H1 (cell line): Measurements from ENCODE around the gene USP30. TPM values are rescaled to one million over a fixed set of nuclear protein-coding genes. Genes with fewer than 3 reads are reported as not detected.

Source experiments
- CTCF ChIA-PET: fragments of 300-600 bp; sonication (Branson Sonifier 250); formaldehyde crosslinking; loops from one replicate; lab custom pipeline; 2021; ENCODE audit not compliant: partially characterized antibody; lab: Charles Lee
- POLR2A ChIA-PET: fragments of 300-600 bp; sonication (Branson Sonifier 250); formaldehyde crosslinking; loops from one replicate; lab custom pipeline; 2021; ENCODE audit warnings: inconsistent platforms; ENCODE audit not compliant: partially characterized antibody; lab: Charles Lee
- DNase-seq, 2 experiments: peaks; one replicate each; pipeline versions ENCODE4 v3.0.0 to v3.0.0-alpha.2; 2010 to 2022; ENCODE audit warnings: low spot score in 2 of 2, low read depth in 1 of 2, mixed read lengths in 1 of 2
- FAIRE-seq: peaks from 2 replicates; lab custom pipeline; 2011; peaks lifted over from hg19 to GRCh38; lab: Jason Lieb, UNC
- H2AFZ ChIP-seq: 2 replicates; pipeline ENCODE4 v1.8.1; 2012; ENCODE audit warnings: low read length, inconsistent platforms
- H2AK5ac ChIP-seq: 2 replicates; pipeline ENCODE4 v1.6.1; 2013; ENCODE audit warnings: low read depth, low read length
- H2BK120ac ChIP-seq: replicated peaks from 2 replicates; pipeline ENCODE3; 2013; ENCODE audit warnings: low read depth, low read length, inconsistent platforms
- H2BK12ac ChIP-seq: 2 replicates; pipeline ENCODE4 v1.6.1; 2013; ENCODE audit warnings: low read depth, low read length
- H2BK15ac ChIP-seq: 2 replicates; pipeline ENCODE4 v1.6.1; 2013; ENCODE audit warnings: low read length
- H2BK20ac ChIP-seq: 2 replicates; pipeline ENCODE4 v1.6.1; 2013; ENCODE audit warnings: low read length
- H2BK5ac ChIP-seq: 2 replicates; pipeline ENCODE4 v1.6.1; 2013; ENCODE audit warnings: low read depth, low read length
- H3K14ac ChIP-seq: 2 replicates; pipeline ENCODE4 v1.6.1; 2013; ENCODE audit warnings: inconsistent platforms; ENCODE audit not compliant: insufficient read length
- H3K18ac ChIP-seq: 2 replicates; pipeline ENCODE4 v1.6.1; 2013; ENCODE audit warnings: low read length; ENCODE audit errors: extremely low read depth
- H3K23ac ChIP-seq: 2 replicates; pipeline ENCODE4 v1.6.1; 2013; ENCODE audit warnings: inconsistent platforms; ENCODE audit not compliant: insufficient read length
- H3K23me2 ChIP-seq: 2 replicates; pipeline ENCODE4 v1.6.1; 2013; ENCODE audit warnings: low read depth, low read length
- H3K27ac ChIP-seq: 2 replicates; pipeline ENCODE4 v1.6.1; 2011; ENCODE audit warnings: low read depth, low read length, inconsistent platforms
- H3K27me3 ChIP-seq, 4 experiments: replicated peaks in 1 of 4; 1 replicate in 1 of 4; 2 replicates in 3 of 4; pipeline versions ENCODE4 v1.6.1 to v1.8.1; 2011 to 2013; ENCODE audit warnings: low read length in 3 of 4, mild to moderate bottlenecking in 3 of 4, inconsistent platforms in 2 of 4, mixed read lengths in 2 of 4, moderate library complexity in 1 of 4; ENCODE audit not compliant: control insufficient read depth in 3 of 4, insufficient read depth in 3 of 4; ENCODE audit errors: extremely low read depth in 1 of 4
- H3K36me3 ChIP-seq, 4 experiments: 2 replicates each; pipeline versions ENCODE4 v1.6.1 to v1.8.1; 2011 to 2013; ENCODE audit warnings: mild to moderate bottlenecking in 4 of 4, low read length in 3 of 4, moderate library complexity in 2 of 4, control low read depth in 1 of 4, inconsistent platforms in 1 of 4; ENCODE audit not compliant: insufficient read depth in 4 of 4, control insufficient read depth in 2 of 4
- H3K4ac ChIP-seq: replicated peaks from 2 replicates; pipeline ENCODE3; 2013; ENCODE audit warnings: low read length, low read depth, mixed read lengths, inconsistent platforms; ENCODE audit not compliant: insufficient read length
- H3K4me1 ChIP-seq, 4 experiments: replicated peaks in 1 of 4; 1 replicate in 1 of 4; 2 replicates in 3 of 4; pipeline versions ENCODE4 v1.6.1 to v1.8.1; 2011 to 2013; ENCODE audit warnings: low read length in 3 of 4, inconsistent platforms in 2 of 4, mixed read lengths in 1 of 4; ENCODE audit not compliant: insufficient read depth in 4 of 4, control insufficient read depth in 3 of 4
- H3K4me2 ChIP-seq, 2 experiments: 2 replicates each; pipeline versions ENCODE4 v1.6.1 to v1.8.1; 2011 to 2013; ENCODE audit warnings: low read depth in 2 of 2, low read length in 2 of 2, control low read depth in 1 of 2, inconsistent platforms in 1 of 2, mild to moderate bottlenecking in 1 of 2; ENCODE audit not compliant: insufficient read depth in 1 of 2
- H3K4me3 ChIP-seq, 4 experiments: fragments of 200-600, 300-600 bp in 1 of 4; sonication (generic), shearing (Covaris generic), sonication (Bioruptor Twin) in 1 of 4; 2 replicates each; pipeline versions ENCODE4 v1.5.1 to v1.8.1; 2011 to 2016; ENCODE audit warnings: low read length in 4 of 4, low read depth in 3 of 4, control low read depth in 2 of 4, inconsistent platforms in 2 of 4, mild to moderate bottlenecking in 2 of 4, mixed read lengths in 1 of 4, moderate library complexity in 1 of 4; ENCODE audit not compliant: insufficient read depth in 2 of 4; ENCODE audit errors: extremely low read depth in 1 of 4
- H3K56ac ChIP-seq: replicated peaks from 2 replicates; pipeline ENCODE3; 2013; ENCODE audit warnings: low read depth, mild to moderate bottlenecking, mixed read lengths, low read length, inconsistent platforms; ENCODE audit not compliant: insufficient read length
- H3K79me1 ChIP-seq: 2 replicates; pipeline ENCODE4 v1.6.1; 2013; ENCODE audit warnings: low read depth, low read length, control low read depth
- H3K79me2 ChIP-seq, 2 experiments: 2 replicates each; pipeline versions ENCODE4 v1.6.1 to v1.8.1; 2012 to 2013; ENCODE audit warnings: low read length in 2 of 2, mild to moderate bottlenecking in 2 of 2, inconsistent platforms in 1 of 2; ENCODE audit not compliant: insufficient read depth in 2 of 2, control insufficient read depth in 1 of 2
- H3K9ac ChIP-seq, 4 experiments: replicated peaks in 1 of 4; 1 replicate in 1 of 4; 2 replicates in 3 of 4; pipeline versions ENCODE4 v1.6.1 to v1.8.1; 2011 to 2013; ENCODE audit warnings: low read depth in 3 of 4, low read length in 3 of 4, control low read depth in 2 of 4, mild to moderate bottlenecking in 2 of 4, moderate library complexity in 2 of 4, inconsistent platforms in 1 of 4; ENCODE audit errors: extremely low read depth in 1 of 4
- H3K9me3 ChIP-seq, 2 experiments: 2 replicates each; pipeline versions ENCODE4 v1.6.1 to v1.8.1; 2012 to 2013; ENCODE audit warnings: mild to moderate bottlenecking in 2 of 2, moderate library complexity in 2 of 2, control low read depth in 1 of 2, inconsistent platforms in 1 of 2, low read depth in 1 of 2, low read length in 1 of 2, mixed read lengths in 1 of 2; ENCODE audit not compliant: insufficient read depth in 2 of 2
- H4K20me1 ChIP-seq, 2 experiments: replicated peaks in 1 of 2; 2 replicates each; pipeline versions ENCODE3 to v1.8.1; 2011 to 2013; ENCODE audit warnings: inconsistent platforms in 2 of 2, low read length in 2 of 2, mild to moderate bottlenecking in 1 of 2; ENCODE audit not compliant: insufficient read depth in 2 of 2, control insufficient read depth in 1 of 2
- H4K5ac ChIP-seq: 2 replicates; pipeline ENCODE4 v1.6.1; 2013; ENCODE audit warnings: low read length, low read depth, mixed read lengths, inconsistent platforms; ENCODE audit not compliant: insufficient read length
- H4K8ac ChIP-seq: 2 replicates; pipeline ENCODE4 v1.8.0; 2013; ENCODE audit warnings: mild to moderate bottlenecking, moderate library complexity, low read length, inconsistent platforms; ENCODE audit not compliant: insufficient read depth; ENCODE audit errors: extremely low read depth
- H4K91ac ChIP-seq: replicated peaks from 2 replicates; pipeline ENCODE3; 2013; ENCODE audit warnings: low read length, mixed read lengths, inconsistent platforms; ENCODE audit not compliant: insufficient read length
- CBX5 ChIP-seq: fragments of 300-800, 300-1000 bp; sonication (generic); IDR thresholded peaks from 2 replicates; pipeline ENCODE4 v1.7.1; 2016; ENCODE audit warnings: antibody characterized with exemption, low read length, low read depth
- EGR1 ChIP-seq: IDR thresholded peaks from 2 replicates; pipeline ENCODE4 v1.6.1; 2011; ENCODE audit warnings: low read depth, low read length, borderline replicate concordance
- JUN ChIP-seq: IDR thresholded peaks from 2 replicates; pipeline ENCODE4 v1.6.1; 2011; ENCODE audit warnings: low read depth, mild to moderate bottlenecking, improper control_type of control experiment, low read length
- KDM4A ChIP-seq: IDR thresholded peaks from one replicate; pipeline ENCODE4 v1.7.1; 2012; ENCODE audit warnings: low read depth, mild to moderate bottlenecking, moderate library complexity, low read length, inconsistent platforms; ENCODE audit not compliant: severe bottlenecking
- MAFK ChIP-seq: IDR thresholded peaks from 2 replicates; pipeline ENCODE4 v1.6.1; 2012; ENCODE audit warnings: low read depth, mild to moderate bottlenecking, improper control_type of control experiment, low read length
- NRF1 ChIP-seq: IDR thresholded peaks from 2 replicates; pipeline ENCODE4 v1.6.1; 2011; ENCODE audit warnings: mild to moderate bottlenecking, low read depth, low read length, improper control_type of control experiment
- POU5F1 ChIP-seq: IDR thresholded peaks from 2 replicates; pipeline ENCODE4 v1.6.1; 2011; ENCODE audit warnings: low read depth, mild to moderate bottlenecking, low read length, moderate library complexity
- RAD21 ChIP-seq, 2 experiments: IDR thresholded peaks in 1 of 2; conservative IDR thresholded peaks in 1 of 2; 2 replicates each; pipeline ENCODE4 v1.6.1; 2011; ENCODE audit warnings: low read depth in 2 of 2, low read length in 2 of 2, improper control_type of control experiment in 1 of 2, inconsistent platforms in 1 of 2, mild to moderate bottlenecking in 1 of 2, moderate library complexity in 1 of 2
- RNF2 ChIP-seq: fragments of 200-900, 300-1000 bp; sonication (generic); IDR thresholded peaks from 2 replicates; pipeline ENCODE4 v1.7.1; 2016; ENCODE audit warnings: borderline replicate concordance, low read depth, mild to moderate bottlenecking, antibody characterized with exemption, low read length; ENCODE audit not compliant: poor library complexity, severe bottlenecking; ENCODE audit errors: missing control alignments
- SAP30 ChIP-seq: fragments of 300-600 bp; sonication (generic); IDR thresholded peaks from 2 replicates; pipeline ENCODE4 v1.7.1; 2012; ENCODE audit warnings: low read length, moderate library complexity, mild to moderate bottlenecking, inconsistent platforms; ENCODE audit not compliant: insufficient read depth, insufficient replicate concordance
- TEAD4 ChIP-seq: IDR thresholded peaks from 2 replicates; pipeline ENCODE4 v1.6.1; 2012; ENCODE audit warnings: low read depth, low read length, inconsistent platforms, mixed read lengths
- WGBS, 2 experiments: shearing (Covaris generic) in 1 of 2; methylation state at CpG; one replicate each; pipeline versions ENCODE4 v1.1.6 to v1.1.7; 2013 to 2015; ENCODE audit warnings: low lambda C conversion rate in 2 of 2, mixed read lengths in 2 of 2, inconsistent platforms in 1 of 2, low coverage in 1 of 2, missing lambda C conversion rate in 1 of 2; ENCODE audit not compliant: insufficient replicate concordance in 2 of 2, insufficient coverage in 1 of 2, insufficient read length in 1 of 2; ENCODE audit errors: extremely low coverage in 1 of 2, missing lambda C conversion rate in 1 of 2; 5-methylcytosine and 5-hydroxymethylcytosine counted together
- polyA plus RNA-seq, 7 experiments: library from polyadenylated mRNA; depleted of rRNA in 3 of 7; stranded (reverse) in 5 of 7; unstranded in 2 of 7; fragments of >200 nt in 5 of 7; fragments of 200-250 nt in 2 of 7; gene quantifications; 1 replicate in 5 of 7; 2 replicates in 1 of 7; 4 replicates in 1 of 7; pipeline versions ENCODE4 v1.2.1 to v1.2.3, GENCODE V29; 2011 to 2013; ENCODE audit warnings: missing spikeins in 2 of 7, mixed read lengths in 2 of 7
- total RNA-seq: library from RNA; stranded (reverse); fragmentation: NEBNext Ultra II Directional; extraction: Animal tissue kit (Norgen Biotek cat#: 25700); gene quantifications from 2 replicates; pipeline ENCODE4 v1.2.1, GENCODE V29; 2021
- TF ChIP-seq, protein P1 (sequence below): IDR thresholded peaks from 2 replicates; pipeline ENCODE4 v1.6.1; 2012; ENCODE audit warnings: low read length, inconsistent platforms

The USP30 gene
- total and polyA plus RNA-seq, 2 of the 8 experiments (the other 6 are each of a cell fraction or from before 2014, with no cell fraction given): 7.0 to 12.2 TPM

DNA sequence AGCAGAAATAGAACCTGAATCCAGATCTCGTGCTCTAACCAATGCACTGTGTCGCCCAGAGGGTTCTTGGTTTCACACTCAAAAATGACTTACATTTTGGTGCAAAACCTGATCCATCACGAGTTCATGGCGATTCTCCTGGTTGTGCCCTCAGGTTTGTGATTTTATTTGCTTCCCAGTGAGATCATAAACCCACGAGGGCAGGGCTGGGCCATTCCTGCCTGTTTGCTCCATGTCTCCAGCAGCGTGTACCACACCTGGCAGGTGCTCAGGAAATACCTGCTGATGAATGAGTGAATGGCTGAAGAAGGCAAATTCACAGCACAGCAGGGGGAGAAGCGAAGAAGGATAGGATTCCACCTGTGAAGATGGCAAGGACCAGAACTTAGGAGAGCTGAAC, 73.4 kb downstream of the USP30 start:
- CTCF ChIA-PET: no interaction called here
- no peak overlapping the region for H3K27ac ChIP-seq
- TF ChIP-seq JUN (no peak), TEAD4 (no peak), NRF1 (no peak), CBX5 (no peak), RNF2 (no peak), POU5F1 (no peak), EGR1 (no peak), KDM4A (no peak), SAP30 (no peak), RAD21 (IDR thresholded peaks at IDR 0.05 in 1 of 2, conservative IDR thresholded peaks at IDR 0.05 in 1 of 2; ENCODE audit: low read depth in 2 of 2, low read length in 2 of 2) (no peak), MAFK (no peak)
- TF ChIP-seq, protein P1, sequence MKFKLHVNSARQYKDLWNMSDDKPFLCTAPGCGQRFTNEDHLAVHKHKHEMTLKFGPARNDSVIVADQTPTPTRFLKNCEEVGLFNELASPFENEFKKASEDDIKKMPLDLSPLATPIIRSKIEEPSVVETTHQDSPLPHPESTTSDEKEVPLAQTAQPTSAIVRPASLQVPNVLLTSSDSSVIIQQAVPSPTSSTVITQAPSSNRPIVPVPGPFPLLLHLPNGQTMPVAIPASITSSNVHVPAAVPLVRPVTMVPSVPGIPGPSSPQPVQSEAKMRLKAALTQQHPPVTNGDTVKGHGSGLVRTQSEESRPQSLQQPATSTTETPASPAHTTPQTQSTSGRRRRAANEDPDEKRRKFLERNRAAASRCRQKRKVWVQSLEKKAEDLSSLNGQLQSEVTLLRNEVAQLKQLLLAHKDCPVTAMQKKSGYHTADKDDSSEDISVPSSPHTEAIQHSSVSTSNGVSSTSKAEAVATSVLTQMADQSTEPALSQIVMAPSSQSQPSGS: no peak

More for the DNA sequence above, 73.4 kb downstream of the USP30 start:
- Histone ChIP-seq H3K27me3 (no peaks in the 10 kb centered on the region), H3K79me2 (no peaks in the 10 kb centered on the region), H3K4ac (no peak overlapping the region), H2BK15ac (no peak overlapping the region), H4K20me1 (no peaks in the 10 kb centered on the region), H3K36me3 (no peaks in the 10 kb centered on the region), H2BK120ac (no peak overlapping the region), H3K4me1 (peaks cover 0 to 3% (median 0%) of the 10 kb centered on the region in 4 experiments; a peak in 1 of 7 replicates), H3K79me1 (no peaks in the 10 kb centered on the region), H3K4me3 (no peak overlapping the region), H3K56ac (no peak overlapping the region), H4K91ac (no peak overlapping the region), H2BK5ac (no peak overlapping the region), H4K5ac (no peak overlapping the region), H3K18ac (no peak overlapping the region), H4K8ac (no peak overlapping the region), H3K23ac (no peak overlapping the region), H3K4me2 (no peak overlapping the region), H2BK12ac (no peak overlapping the region), H3K14ac (no peak overlapping the region), H3K9ac (no peak overlapping the region), H3K9me3 (no peaks in the 10 kb centered on the region), H2AK5ac (no peak overlapping the region), H2AFZ (no peak overlapping the region), H2BK20ac (no peak overlapping the region), H3K23me2 (no peaks in the 10 kb centered on the region)
- no peak for FAIRE-seq
- no peak for DNase-seq
- 75% methylated on average over 7 of the region's 7 CpGs; no CpG with 5 or more reads in 1 of the 2 experiments for WGBS, 2 experiments
- POLR2A ChIA-PET: no interaction called here
